Fibroblast of lung (primary cell): ENCODE results near the gene APBB2.

Source experiments
- EZH2 ChIP-seq: IDR thresholded peaks from 2 replicates; pipeline ENCODE4 v1.5.1; 2012; ENCODE audit warnings: low read length, control low read depth, mild to moderate bottlenecking; ENCODE audit errors: missing control alignments
- TF ChIP-seq, protein P1 (sequence below), 2 donors: IDR thresholded peaks in 1 of 2; conservative IDR thresholded peaks in 1 of 2; 1 replicate in 1 of 2; 2 replicates in 1 of 2; pipeline ENCODE4 v1.5.1; 2011 to 2012; ENCODE audit warnings: low read length in 2 of 2, control low read depth in 1 of 2, inconsistent platforms in 1 of 2, low read depth in 1 of 2, mild to moderate bottlenecking in 1 of 2

- TF ChIP-seq, protein P1, sequence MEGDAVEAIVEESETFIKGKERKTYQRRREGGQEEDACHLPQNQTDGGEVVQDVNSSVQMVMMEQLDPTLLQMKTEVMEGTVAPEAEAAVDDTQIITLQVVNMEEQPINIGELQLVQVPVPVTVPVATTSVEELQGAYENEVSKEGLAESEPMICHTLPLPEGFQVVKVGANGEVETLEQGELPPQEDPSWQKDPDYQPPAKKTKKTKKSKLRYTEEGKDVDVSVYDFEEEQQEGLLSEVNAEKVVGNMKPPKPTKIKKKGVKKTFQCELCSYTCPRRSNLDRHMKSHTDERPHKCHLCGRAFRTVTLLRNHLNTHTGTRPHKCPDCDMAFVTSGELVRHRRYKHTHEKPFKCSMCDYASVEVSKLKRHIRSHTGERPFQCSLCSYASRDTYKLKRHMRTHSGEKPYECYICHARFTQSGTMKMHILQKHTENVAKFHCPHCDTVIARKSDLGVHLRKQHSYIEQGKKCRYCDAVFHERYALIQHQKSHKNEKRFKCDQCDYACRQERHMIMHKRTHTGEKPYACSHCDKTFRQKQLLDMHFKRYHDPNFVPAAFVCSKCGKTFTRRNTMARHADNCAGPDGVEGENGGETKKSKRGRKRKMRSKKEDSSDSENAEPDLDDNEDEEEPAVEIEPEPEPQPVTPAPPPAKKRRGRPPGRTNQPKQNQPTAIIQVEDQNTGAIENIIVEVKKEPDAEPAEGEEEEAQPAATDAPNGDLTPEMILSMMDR (conservative IDR thresholded peaks at IDR 0.05 in 1 of 2, IDR thresholded peaks at IDR 0.05 in 1 of 2; ENCODE audit: low read depth in 1 of 2, low read length in 2 of 2): no peak
- TF ChIP-seq EZH2: no peak
Measured at GRCh38 chr4:40992472-40993295, 221.7 kb downstream of the APBB2 start.
